COLO829 (cell line): Measurements from ENCODE around the gene CLDN7.
"Not testable (repeated sequence)": the region's sequence is repeated elsewhere in the genome, so short reads cannot be mapped to it uniquely, and the experiment has no call there.

Source experiments
- DNase-seq: peaks from one replicate; pipeline ENCODE4 v3.0.0; 2012; ENCODE audit warnings: low spot score

The CLDN7 gene

DNA sequence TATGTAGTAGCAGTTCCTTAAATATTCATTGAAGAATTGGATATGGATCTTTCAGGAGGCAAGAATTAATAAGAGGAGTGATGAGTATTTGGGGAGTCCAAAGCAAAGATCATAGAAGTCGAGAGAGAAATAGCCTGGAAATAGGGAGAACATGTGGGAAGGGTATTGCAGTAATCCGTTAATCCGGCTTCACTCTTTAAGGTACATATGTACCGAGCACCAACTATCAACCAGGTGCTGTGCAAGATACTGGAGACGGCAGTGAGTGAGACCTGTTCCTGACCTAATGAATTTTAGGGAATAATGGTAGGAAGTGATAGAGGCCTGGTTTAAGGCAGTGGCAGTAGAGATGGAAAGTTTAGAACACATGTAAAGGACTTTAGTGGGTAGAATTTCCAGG is 9.2 kb downstream of the CLDN7 start:
- no peak for DNase-seq

DNA sequence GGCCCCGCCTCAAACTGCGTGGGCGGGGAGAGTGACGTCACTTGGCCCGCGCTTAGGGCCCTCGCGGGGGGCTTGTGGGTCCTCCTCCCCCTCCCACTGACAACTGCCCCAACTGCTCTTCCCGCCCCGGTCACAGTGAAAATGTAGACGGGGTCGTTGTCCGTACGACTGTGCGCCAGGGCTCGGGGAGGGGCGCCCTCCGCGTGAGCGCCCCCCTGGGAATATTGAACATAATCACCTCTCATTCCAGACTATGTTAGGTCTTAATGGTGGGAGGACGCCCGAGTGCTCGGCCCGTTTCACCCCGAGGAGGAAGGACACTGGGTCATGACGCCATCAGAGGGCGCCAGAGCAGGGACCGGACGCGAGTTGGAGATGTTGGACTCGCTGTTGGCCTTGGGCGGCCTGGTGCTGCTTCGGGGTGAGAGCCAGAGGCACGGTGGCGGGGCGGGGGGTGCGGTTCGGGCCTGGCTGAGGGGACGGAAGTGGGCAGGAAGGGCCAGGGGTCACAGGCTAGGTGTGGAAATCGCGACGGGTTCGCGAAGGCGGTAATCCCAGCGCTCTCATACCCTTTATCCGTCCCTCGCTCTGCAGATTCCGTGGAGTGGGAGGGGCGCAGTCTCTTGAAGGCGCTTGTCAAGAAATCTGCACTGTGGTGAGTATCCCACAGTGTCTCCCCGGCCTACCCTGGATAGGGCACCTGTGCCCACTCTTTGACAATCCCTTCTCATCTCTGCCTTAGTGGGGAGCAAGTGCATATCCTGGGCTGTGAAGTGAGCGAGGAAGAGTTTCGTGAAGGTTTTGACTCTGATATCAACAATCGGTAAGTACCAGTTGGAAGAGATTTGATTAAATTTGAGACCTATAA is 9.9 kb downstream of the CLDN7 start, which contains the start of gene ELP5:
ELP5 (plus strand) TSS at position 40 of the 868 bp plus-strand sequence; CDS start at position 376, 336 bp downstream.
- DNase-seq, result peak; percentile 89

DNA sequence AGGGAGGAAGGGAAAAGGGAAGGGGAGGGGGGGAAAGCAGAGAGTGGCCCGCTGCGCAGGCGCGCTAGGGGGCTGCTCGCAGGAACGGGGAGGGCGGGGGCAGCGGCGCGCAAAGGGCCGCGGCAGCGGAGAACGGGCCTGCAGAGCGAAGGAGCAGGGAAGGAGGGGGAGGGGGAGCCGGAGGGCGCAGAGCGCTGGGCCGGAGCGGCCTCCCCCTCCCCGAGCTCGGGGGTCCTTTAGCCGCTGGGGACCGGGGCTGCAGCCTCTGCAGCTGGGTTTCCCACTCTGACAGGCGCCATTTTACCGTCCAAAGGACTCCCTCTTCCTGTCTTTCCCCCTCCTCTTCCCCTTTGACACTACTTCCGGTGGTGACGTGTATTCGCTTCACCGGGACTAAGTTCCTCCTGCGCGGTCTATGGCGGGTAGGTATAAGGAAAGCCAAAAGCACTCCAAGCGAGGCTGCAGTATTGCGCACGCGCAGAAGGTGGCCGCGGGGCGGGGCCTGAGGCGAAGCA is 10.6 kb downstream of the CLDN7 start, which contains the start of gene CTDNEP1:
CTDNEP1 (minus strand) TSS at position 74 of the 515 bp plus-strand sequence. CDS start 438 bp downstream, outside the sequence.
- peak; percentile 100 for DNase-seq

DNA sequence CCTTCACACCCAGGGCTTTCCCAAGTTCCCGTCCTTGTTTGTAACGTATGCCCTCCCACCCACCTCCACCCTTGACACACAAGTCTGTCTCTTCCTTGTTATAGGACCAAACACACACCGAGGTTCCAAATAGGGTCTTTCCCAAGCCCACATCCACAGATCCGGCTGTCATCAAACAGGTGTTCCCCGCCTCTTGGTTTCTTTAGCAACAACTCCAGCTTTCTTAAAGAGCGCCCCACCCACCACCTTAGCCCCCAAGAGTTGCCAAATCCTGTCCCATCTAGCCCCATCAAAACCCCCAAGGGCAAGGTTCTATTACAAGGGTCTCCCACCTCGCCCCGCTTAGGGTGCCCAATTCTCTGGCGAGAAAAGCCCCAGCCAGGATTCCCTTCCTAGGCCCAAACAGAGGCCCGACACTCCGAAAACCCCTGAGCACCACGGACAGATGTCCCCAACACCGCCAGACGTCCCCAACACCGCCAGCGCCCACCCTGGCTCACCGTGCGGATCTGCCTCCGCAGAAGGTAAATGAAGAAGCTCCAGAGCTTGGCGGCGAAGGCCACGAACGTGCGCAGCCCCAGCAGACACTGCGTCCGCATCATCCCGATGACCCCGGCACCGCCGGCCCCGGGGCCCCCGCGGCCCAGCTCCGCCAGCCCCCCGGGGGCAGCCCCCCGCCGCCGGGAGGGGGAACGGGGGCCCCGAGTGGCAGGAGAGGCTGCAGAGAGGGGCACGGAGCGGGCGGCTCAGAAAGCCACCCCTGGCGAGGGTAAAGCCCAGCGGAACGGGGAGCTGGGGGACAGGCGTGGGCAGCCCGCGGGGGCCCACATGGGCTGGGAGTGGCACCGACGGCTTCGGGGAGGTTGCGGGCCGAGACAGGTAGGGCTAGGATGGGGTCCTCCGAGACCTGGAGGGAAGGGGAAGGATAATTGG is 11.3 kb downstream of the CLDN7 start:
- no peak for DNase-seq

- no peak for DNase-seq
Observed at GRCh38 chr17:7249830-7250229, 12.4 kb downstream of the CLDN7 start.

DNA sequence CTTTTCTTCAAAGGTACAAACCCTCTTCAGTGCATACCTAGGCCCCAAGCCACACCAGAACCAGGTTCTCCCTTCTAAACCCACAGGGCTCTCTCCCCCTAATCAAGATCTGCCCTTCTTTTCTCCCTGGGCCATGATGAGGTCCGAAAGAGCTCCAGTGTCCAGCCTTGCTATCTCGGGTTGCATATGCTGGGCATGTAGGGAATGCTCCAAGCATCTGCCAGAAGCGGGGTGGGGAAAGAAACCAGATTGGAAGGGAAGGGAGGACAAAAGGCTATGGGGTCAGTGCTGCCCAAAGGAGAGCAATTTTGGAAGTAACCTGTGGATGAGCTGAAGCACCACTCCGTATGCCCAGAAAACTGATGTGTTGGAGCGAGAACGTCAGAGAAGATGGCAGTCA is 13.1 kb downstream of the CLDN7 start:
- no peak for DNase-seq

DNA sequence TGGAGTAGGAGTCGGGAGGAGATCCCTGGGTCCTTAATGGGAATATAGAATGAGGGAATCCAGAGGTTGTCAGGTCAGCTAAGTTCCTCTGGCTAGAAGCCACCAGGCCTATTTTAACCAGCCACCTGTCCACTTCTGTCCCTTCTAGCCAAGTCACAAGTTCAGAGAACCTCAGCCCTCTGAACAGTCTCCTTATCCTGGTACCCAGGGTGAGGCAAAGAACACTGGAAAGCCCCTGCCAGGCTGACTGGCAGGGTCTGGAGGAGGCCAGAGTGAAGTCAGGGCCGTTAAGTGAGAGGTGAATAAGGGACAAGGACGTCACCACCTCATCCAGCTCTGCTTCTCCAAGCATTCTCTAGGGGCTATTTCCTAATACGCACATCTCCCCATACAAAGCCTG is 13.5 kb downstream of the CLDN7 start:
- no peak for DNase-seq

- no peak for DNase-seq
Observed at GRCh38 chr17:7246779-7247178, 15.5 kb downstream of the CLDN7 start.

- not testable (repeated sequence) for DNase-seq
Observed at GRCh38 chr17:7243838-7244237, 18.4 kb downstream of the CLDN7 start.

DNA sequence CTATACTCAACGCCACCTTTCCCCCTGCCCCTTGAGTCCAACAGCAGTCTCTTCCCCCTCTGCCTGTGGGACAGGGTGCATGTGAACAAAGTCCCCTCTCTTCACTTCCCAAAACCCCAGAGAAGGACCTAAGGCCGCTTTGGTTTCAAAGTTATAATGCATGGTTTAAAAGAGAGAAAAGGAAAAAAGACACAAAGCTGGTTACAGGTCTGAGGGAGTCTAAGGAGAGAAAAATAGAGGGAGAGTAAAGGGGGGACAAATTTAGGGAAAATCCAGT is 18.9 kb downstream of the CLDN7 start:
- DNase-seq, result no peak

DNA sequence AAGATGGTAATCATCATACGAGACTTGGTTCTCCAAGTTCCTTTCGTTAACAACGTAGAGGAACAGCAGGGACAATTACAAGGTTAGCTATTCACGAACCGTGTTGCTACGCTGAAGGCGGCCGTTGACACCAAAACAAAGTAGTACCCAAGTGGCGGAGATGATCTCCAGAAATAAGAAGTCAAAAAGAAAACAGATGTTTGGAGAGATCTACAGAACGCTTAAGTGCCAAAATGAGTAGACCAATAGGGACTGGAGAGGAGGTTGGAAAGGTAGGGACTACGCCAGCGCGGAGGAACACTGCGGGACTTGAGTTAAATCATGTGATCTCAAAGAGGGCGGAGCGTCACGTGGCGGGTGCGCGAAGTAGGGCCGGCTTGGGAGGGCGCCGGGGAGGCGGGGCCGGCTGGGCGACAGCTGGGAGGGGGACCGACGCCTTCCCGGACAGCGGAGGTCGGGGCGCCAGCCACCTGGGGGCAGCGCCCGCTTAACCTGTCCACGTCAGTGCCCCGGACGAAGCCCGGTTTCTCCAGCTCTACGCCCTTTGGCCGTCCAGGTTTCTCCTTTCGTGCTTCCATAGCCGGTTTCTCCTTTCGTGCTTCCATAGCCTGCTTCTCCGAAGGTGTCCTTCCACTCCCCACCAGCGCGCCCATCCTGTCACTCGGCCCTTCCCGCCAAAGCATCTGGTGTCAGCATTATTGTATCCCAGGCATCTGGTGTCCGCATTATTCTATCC is 19.4 kb downstream of the CLDN7 start:
- DNase-seq, result no peak

DNA sequence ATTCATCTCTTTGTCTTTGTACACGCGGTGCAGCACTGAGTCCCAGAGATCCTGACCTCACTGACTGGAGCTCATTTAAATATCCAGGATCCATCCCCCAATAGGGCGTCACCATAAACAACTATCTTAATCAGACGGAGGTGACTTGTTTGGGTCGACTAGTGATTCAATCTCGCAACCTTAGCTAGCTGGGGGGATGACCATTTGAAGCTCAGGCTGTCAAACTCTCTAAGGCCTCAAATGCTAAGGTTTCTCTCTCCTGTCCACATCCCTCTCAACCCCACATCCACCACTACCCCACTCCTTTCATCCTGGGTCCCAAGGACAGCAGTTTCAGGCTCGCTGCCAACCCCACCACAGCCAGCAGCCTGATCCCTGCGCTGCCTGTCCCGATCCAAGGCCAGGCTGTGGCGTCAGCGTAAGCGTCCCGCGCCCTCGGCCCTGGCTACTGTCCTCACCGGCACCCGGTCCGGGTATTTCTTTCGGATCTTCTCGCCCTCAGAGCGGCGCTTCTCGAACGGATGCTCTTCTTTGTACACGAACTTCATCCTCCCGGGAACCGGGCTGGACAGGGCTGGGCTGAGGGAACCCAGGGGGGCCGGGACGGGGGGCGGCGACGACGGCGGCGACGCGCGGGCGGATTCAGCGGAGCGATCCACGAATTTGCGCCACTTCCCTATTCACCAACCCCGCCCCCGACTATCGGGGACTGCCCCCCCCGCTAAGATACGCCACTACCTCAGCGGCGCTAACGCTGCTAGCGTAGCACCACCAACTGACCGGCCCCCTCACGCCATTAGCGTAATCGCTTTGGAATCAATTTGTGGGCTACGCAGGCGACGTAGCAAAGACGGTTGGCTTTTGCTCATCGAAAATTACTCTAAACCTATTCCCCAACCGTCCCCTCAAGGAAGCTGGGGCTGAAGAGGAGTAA is 20.2 kb downstream of the CLDN7 start, which contains the start of gene GABARAP:
GABARAP (minus strand) TSS at position 667 of the 934 bp plus-strand sequence; CDS start at position 548, 119 bp downstream.
- peak; percentile 83 for DNase-seq

GRCh38 chr17:7241090-7241733 is 21.1 kb downstream of the CLDN7 start:
- no peak for DNase-seq

GRCh38 chr17:7240375-7240774 is 21.9 kb downstream of the CLDN7 start:
- no peak for DNase-seq

- peak; percentile 100 for DNase-seq
Observed at GRCh38 chr17:7239091-7240027, 22.9 kb downstream of the CLDN7 start, which contains the start of gene PHF23. Gene PHF23, minus strand, starts transcription at chr17:7239457. Its CDS starts 178 bp downstream, at chr17:7239279.

- DNase-seq, result no peak
Observed at GRCh38 chr17:7238420-7239090, 23.7 kb downstream of the CLDN7 start.

- DNase-seq, result no peak
Observed at GRCh38 chr17:7237761-7238419, 24.4 kb downstream of the CLDN7 start.
